ENCODE results near the gene ERBB3.

The ERBB3 gene

GRCh38 chr12:56082967-56083366 lies 3.0 kb downstream of the ERBB3 start:
- no peak for TF ChIP-seq CTCF (IDR thresholded peaks at IDR 0.05; ENCODE audit: low read depth, low read length)

GRCh38 chr12:56084958-56085543 lies 5.1 kb downstream of the ERBB3 start:
- TF ChIP-seq CTCF (IDR thresholded peaks at IDR 0.05; ENCODE audit: low read depth, low read length) = peak; percentile 80
- Histone ChIP-seq H3K9me3 (no peaks in the 10 kb centered on the region), H3K4me1 (no peaks in the 10 kb centered on the region), H3K4me3 (ENCODE audit: low read depth, low read length) (no peak overlapping the region), H3K27me3 (peaks cover 4% of the 10 kb centered on the region; the same call in 1 of the 2 replicates), H3K36me3 (no peaks in the 10 kb centered on the region)
- peak; percentile 63 for DNase-seq

More at GRCh38 chr12:56082967-56083366, 3.0 kb downstream of the ERBB3 start:
- DNase-seq = no peak
- H3K4me3 ChIP-seq (ENCODE audit: low read depth, low read length) = no peak overlapping the region
- H3K4me1 ChIP-seq = no peaks in the 10 kb centered on the region
- no peaks in the 10 kb centered on the region for H3K9me3 ChIP-seq
- H3K36me3 ChIP-seq = no peaks in the 10 kb centered on the region
- peaks cover 5% of the 10 kb centered on the region; the same call in 1 of the 2 replicates for H3K27me3 ChIP-seq

GRCh38 chr12:56086096-56086495 lies 6.1 kb downstream of the ERBB3 start:
- Histone ChIP-seq H3K4me1 (no peaks in the 10 kb centered on the region), H3K4me3 (ENCODE audit: low read depth, low read length) (no peak overlapping the region), H3K36me3 (no peaks in the 10 kb centered on the region), H3K9me3 (no peaks in the 10 kb centered on the region), H3K27me3 (no peaks in the 10 kb centered on the region)
- no peak for TF ChIP-seq CTCF (IDR thresholded peaks at IDR 0.05; ENCODE audit: low read depth, low read length)
- DNase-seq = no peak

GRCh38 chr12:56086608-56087007 lies 6.6 kb downstream of the ERBB3 start:
- no peak for TF ChIP-seq CTCF (IDR thresholded peaks at IDR 0.05; ENCODE audit: low read depth, low read length)
- H3K9me3 ChIP-seq = no peaks in the 10 kb centered on the region
- no peak overlapping the region for H3K4me3 ChIP-seq (ENCODE audit: low read depth, low read length)
- H3K27me3 ChIP-seq = no peaks in the 10 kb centered on the region
- no peaks in the 10 kb centered on the region for H3K4me1 ChIP-seq
- no peaks in the 10 kb centered on the region for H3K36me3 ChIP-seq
- no peak for DNase-seq

- no peaks in the 10 kb centered on the region for H3K27me3 ChIP-seq
Observed at GRCh38 chr12:56087220-56087619, 7.3 kb downstream of the ERBB3 start.

More at GRCh38 chr12:56087220-56087619, 7.3 kb downstream of the ERBB3 start:
- H3K4me3 ChIP-seq (ENCODE audit: low read depth, low read length) = no peak overlapping the region
- no peaks in the 10 kb centered on the region for H3K36me3 ChIP-seq
- TF ChIP-seq CTCF (IDR thresholded peaks at IDR 0.05; ENCODE audit: low read depth, low read length) = no peak
- H3K9me3 ChIP-seq = no peaks in the 10 kb centered on the region
- no peaks in the 10 kb centered on the region for H3K4me1 ChIP-seq
- DNase-seq = no peak

All from BE2C (cell line).